HFF-Myc (cell line): Measurements from ENCODE around the gene ACSS2.

Experiments
- DNase-seq: peaks from one replicate; pipeline ENCODE4 v3.0.0-alpha.2; 2011; ENCODE audit warnings: low read depth; ENCODE audit errors: extremely low read depth
- H3K4me3 ChIP-seq: replicated peaks from 2 replicates; pipeline ENCODE4 v1.5.1; 2011; ENCODE audit warnings: low read depth, mild to moderate bottlenecking, control low read depth, low read length
- CTCF ChIP-seq: IDR thresholded peaks from 2 replicates; pipeline ENCODE4 v1.5.1; 2012; ENCODE audit warnings: mild to moderate bottlenecking, low read depth, low read length, control low read depth; ENCODE audit errors: missing control alignments

The ACSS2 gene

GRCh38 chr20:34848597-34848996, 27.8 kb upstream of the ACSS2 start:
- no peak overlapping the region for H3K4me3 ChIP-seq
- TF ChIP-seq CTCF = no peak
- DNase-seq = no peak

DNA sequence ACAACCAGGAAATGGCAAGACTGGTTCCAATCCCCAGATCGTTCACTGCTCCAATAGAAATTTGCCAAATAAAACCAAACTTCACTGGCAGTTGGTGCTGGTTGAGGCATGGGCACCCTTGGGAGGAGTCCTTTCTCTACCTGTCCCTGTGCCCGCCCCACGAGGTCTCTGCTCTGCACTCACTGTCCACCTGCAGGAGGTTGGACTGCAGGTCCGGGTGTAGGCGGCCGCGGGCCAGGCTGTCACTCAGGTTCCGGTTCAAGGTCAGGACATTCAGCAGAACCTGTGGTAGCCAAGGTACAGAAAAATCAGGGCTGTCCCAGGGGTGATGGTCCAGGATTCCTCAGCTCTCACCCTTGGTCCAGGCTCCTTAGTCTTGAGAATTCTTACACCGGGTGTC, 26.6 kb upstream of the ACSS2 start:
- no peak for TF ChIP-seq CTCF
- H3K4me3 ChIP-seq = no peak overlapping the region
- no peak for DNase-seq

- no peak for DNase-seq
- no peak for TF ChIP-seq CTCF
- no peak overlapping the region for H3K4me3 ChIP-seq
Observed at GRCh38 chr20:34850969-34851368, 25.4 kb upstream of the ACSS2 start.

- DNase-seq = no peak
- no peak for TF ChIP-seq CTCF
- no peak overlapping the region for H3K4me3 ChIP-seq
Observed at GRCh38 chr20:34852298-34852697, 24.1 kb upstream of the ACSS2 start.

GRCh38 chr20:34859367-34859766, 17.0 kb upstream of the ACSS2 start:
- H3K4me3 ChIP-seq = no peak overlapping the region
- no peak for DNase-seq
- no peak for TF ChIP-seq CTCF

GRCh38 chr20:34859826-34860545, 16.4 kb upstream of the ACSS2 start:
- TF ChIP-seq CTCF = no peak
- DNase-seq = no peak
- no peak overlapping the region for H3K4me3 ChIP-seq
